HG03103 (cell line): Measurements from ENCODE around the gene HS1BP3.

Experiments used
- ATAC-seq: cut with Tn5 transposase; IDR thresholded peaks from one replicate; pipeline ENCODE4 v1.9.1; 2021; ENCODE audit warnings: low read depth; ENCODE audit not compliant: unreplicated experiment

HS1BP3 gene

DNA sequence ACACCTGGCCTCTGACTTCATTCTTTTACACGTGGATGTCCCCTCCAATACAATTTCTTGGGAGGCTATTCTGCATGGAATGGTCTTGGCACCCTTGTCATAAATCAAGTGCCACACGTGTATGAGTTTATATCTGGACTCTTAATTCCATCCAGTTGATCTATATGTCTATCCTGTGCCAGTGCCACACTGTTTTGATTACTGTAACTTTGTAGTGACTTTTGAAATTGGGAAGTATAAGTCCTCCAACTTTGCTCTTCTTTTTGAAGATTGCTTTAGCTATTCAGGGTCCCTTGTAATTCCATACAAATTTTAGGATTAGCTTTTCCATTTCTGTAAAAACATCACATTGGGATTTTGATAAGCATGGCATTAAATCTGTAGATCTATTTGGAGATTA lies 43.5 kb downstream of the HS1BP3 start:
- ATAC-seq: no peak

DNA sequence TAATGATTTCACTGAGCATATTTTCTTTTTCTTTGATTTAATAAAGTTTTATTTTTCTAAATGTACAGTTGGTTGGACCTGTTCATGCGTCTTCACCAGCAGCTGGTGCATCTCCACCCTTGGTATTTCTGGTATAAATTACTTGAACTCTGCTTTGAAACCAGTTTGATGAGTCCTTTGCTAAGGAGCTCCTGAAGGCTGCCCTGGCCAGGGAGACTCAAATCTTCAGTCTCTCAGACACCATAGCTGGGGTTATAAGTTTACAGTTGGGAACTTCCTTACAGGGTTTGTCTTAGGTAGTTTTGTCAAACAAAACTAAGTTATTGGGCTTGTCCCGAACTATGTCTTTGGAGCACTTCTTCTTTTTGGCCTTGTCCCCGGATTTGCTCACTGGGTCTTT lies 44.7 kb downstream of the HS1BP3 start:
- no peak for ATAC-seq

DNA sequence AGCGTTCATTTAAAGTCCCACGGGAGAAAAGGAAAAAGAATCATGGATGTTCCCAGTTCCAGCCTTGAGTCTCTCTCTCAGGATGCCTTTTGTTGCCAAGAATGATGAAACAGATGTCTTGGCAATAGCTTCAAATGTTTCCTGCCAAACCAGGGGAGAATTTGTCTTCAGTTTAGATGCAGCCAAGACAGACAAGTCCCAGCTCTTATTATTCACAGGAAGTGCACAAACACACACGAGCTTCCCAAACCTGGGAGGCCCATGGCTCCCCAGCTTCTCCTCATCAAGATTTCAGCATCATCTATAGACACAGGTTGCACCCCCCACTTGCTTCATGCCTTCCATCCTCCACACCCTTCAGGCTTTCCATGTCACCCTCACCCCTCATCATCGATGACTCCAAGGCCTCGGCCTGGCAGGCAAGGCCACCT lies 45.9 kb downstream of the HS1BP3 start:
- no peak for ATAC-seq

DNA sequence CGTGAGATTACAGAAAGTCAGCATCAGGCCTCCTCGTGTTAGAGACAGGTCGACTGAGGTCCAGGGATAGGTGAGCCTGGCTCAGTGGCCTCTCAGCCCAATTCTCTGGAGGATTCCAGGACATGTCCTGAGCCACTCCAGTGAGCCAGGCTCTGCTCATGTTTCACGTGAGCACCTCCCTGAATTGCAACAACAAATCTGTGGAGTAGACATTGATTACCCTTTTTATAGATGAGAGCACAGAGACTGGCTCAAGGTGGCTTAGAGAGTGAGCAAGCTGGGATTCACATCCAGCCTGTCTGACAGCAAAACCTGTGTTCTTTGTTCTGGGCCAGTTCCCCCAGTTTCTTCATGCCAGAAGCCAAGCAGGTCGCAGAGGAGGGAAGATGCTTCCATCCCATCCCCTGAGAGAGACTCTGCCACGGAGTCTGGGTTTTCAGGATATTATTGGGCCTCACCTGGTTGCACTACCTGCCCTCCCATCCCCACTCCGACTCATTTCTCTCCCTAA lies 46.4 kb downstream of the HS1BP3 start:
- ATAC-seq: no peak

DNA sequence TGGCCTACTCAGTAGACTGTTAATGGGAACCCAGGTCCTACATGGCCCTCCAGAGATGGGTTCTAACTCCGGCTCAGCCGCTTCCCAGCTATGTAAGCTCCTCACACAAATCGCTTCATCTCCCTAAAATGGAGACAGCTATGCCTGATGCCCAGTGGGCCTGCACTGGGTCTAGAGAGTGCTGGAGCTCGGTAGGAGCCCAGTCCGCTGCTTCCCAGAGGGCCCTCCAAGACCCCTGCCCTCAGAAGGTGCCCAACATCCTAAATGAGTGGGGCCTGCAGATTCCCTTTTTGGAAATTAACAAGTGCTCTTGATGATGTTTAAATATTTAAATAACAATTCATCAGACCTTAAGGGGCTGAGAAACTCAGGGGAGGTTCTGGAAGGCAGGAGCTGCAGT lies 47.1 kb downstream of the HS1BP3 start:
- ATAC-seq: no peak

DNA sequence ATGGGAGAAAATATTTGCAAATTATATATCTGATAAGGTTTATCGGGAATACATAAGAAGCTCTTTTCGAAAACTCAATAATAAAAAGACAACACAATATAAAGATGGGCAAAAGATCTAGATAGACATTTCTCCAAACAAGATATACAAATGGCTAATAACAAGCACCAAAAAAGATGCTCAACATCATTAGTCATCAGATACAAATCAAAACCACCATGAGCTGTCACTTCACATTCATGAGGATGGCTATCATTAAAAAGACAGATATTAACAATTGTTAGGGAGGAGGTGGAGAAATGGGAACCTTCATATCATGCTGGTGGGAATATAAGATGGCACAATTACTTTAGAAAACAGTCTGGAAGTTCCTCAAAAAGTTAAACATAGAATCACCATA lies 48.1 kb downstream of the HS1BP3 start:
- no peak for ATAC-seq

DNA sequence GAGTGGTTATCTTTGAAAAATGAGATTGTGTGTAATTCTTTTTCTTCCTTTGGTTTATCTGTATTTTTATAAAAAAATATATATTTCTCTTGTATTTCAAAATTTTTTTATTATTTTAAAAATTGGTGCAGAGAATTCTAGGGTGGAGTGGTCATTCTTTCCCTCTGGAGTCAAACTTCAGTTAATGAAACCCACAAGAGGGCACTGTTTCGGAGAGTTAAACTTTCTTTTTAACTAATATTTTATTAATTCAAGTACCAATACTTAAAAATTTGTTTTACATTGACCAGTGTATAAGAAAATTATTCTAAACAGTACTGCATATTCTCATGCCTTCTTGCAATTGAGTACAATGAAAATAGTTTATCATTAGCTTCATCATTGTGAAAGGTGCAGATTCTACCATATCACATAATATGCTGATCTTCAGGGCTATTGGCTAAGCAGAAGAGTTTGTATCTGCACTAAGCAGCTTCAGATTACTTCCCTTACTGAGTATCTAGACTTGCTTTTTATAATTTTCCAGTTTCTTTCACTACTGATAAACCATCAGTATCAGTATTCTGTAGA lies 50.1 kb downstream of the HS1BP3 start:
- ATAC-seq: no peak

DNA sequence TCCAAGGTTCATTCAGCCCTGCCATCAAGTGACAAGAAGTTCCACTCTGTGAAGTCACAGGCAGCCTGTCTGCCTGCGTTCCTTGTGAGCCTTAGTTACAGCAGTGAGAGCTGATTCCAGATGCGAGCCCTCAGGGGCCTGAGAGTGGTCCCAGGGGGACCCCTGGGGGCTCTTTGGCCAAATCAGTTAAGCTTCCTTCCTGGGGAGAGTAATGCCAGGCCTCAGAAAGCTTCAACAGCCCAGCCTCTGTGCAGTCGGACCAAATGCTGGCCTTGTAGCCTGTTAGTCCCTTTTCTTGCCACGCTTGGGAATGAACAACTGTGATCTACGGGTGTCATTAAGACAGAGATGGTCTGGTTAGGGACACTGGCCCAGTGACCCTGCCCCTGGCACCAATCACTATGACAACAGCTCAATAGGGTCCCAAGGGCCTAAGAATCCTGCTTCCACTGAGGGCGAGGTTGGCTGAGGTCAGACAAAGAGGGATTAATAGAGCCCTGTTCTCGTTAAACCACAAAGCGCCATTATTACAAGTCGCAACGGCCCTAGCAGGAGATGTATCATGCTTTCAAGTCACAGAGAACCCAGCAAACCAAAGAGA lies 50.9 kb downstream of the HS1BP3 start:
- ATAC-seq: no peak

DNA sequence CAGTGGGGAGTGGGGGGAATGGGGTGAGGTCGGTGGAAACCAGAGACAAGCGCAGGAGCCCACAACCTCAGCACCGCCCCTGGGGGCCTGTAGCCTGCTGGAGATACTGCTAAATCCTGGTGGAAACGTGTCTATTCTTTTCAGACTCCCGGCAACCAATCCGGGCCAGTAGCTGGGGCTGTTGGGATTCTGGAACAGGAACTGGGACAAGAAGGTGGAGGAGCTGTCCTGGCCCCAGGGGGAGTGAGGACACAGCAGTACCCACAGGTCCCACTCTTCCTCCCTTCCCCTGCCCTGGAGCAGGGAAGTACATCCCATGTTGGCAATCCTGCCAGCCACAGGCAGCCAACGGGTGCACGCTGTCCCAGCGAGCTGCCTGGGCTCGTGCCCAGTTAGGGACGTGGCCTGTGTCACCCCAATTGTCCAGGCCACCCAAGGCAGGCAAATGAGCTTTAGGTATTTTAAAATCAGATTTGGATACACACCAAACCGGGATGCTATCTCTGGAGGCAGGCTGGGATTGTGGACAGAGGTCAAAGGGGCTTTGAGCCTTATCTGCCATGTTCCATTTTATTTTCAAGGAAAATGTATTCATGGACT lies 51.8 kb downstream of the HS1BP3 start:
- ATAC-seq: no peak

DNA sequence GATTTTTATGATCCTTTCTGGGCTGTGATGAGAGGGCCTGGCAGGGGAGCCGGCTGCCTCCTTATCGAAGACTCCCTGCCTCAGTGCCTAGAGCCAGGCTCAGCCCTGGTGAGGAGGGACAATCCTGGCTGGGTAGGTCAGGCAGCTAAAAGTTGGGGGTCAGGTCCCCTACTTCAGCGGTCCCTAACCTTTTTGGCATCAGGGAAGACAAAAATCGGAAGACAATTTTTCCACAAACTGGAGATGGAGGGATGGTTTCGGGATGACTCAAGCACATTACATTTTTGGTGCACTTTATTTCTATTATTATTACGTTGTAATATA lies 53.1 kb downstream of the HS1BP3 start:
- no peak for ATAC-seq

DNA sequence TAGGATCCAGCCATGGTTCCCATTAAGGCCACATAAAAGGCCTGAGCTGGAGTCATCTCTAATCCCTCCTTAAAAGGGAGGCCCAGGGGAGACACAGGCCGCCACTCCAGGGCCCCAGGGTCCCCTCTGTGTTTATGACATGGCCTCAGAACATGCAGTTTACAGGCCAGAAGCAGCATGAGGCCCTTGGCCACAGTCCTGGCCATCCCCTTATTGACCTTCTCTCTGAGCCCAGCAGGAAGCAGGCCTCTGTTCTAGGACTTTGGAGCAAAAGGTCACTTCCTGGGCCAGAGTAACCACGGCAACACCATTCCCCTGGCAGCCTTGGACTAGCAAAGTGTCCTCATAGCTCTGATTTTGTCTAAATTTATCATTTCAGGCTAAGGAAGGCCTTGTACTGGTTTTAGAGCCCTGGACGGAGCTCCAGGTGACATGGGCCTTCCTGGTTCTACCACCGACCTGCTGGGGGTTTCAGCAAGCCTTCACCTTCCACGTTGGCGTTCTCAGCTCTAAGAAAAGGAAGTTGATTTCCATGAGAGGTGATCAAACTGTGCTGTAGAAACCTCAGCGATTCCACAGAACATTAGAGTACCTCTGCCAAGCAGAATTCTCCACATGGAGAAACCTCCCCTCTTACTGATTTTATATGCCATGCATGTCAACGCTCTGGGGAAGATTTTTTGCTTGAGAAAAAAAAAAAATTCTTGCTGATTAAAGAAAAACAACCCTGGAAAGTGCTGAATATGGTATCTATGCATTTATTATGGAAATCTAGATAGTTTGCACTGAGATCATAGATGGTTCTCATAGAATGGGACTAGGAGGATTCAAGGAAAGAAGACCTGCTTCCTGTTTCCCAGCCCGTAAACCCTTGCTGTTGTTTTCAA lies 53.7 kb downstream of the HS1BP3 start:
- no peak for ATAC-seq

DNA sequence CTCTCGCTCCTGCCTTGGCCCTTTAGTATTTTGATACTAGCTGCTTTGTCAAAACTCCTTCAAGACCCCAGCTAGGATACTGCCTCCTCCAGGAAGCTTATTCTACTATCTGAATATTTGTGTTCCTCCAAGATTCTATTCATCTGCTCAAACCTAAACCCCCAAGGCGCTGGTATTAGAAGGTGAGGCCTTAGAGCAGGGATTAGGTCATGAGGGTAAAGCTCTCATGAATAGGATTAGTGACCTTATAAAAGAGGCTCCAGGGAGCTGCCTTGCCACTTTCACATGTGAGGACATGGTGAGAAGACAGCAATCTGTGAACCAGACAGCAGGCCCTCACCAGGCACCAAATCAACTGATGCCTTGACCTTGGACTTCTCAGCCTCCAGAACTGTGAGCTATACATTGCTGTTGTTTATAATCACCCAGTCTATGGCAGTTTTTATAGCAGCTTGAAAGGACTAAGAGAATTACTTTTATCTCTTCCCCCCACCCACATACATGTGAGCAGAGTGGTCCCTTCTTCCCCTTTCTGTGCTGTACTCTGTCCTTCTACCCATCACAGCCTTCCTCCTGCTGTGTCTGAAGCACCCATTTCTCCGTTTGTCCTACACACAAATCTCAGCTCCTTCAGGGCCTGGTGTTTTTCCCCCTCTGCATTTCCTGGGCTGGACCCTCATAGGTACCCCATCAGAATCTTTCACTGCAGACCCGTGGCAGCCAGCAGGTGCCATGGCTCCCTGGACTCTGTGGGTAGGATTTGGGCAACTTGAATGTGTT lies 54.5 kb downstream of the HS1BP3 start:
- ATAC-seq: peak; percentile 1

DNA sequence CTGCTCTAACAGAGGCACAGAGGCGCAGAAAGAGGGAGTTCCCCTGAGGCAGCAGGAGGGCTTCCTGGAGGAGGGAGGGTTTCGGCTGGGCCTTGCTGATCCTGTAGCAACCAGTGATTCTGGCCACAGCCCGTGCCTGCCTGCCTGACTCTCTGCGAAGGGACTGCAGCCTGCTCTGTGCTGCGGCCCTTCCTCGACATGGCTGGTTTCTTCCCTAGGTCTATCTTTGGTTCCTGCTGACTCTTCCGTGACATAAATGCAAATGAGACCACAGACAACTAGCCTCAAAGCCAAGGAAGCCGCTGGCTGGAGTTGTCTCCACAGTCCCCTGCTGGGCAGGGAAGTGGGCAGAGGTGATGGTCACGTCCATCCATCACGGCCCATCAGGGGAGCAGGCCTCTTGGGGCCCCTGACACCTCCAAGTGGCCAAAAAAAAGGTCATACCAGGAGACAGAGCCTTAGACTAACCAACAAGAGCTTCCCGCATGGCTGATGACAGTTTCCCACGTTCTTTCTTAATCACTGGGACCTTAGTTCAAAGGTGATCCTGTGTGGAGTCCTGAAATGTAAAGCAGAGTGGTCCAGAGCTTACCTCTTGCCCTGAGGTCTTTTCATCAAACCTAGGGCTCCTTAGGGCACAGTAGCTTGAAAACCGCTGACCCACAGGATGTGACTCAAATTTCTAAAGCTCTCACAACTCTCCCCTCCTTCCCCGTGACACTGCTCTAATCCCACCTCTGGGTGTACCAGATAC lies 55.3 kb downstream of the HS1BP3 start:
- peak; percentile 86 for ATAC-seq

DNA sequence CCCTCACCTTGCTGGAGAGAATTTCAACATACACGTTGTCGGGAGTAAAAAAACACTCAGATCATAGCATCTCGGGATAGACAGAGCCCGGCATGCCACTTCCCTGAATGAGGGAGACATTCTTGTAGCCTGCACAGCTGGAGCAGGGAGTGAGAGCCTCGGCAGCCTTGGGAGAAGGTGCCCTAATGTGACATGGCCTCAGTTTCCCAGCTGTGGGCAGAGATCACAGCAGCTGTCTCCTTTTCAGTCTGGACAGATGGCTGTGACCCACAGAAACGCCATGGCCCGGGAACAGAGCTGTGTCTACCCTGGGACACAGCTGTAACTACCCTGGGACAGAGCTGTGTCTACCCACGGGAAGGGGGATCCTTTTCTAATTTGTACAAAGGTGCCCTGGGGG lies 55.9 kb downstream of the HS1BP3 start:
- no peak for ATAC-seq

DNA sequence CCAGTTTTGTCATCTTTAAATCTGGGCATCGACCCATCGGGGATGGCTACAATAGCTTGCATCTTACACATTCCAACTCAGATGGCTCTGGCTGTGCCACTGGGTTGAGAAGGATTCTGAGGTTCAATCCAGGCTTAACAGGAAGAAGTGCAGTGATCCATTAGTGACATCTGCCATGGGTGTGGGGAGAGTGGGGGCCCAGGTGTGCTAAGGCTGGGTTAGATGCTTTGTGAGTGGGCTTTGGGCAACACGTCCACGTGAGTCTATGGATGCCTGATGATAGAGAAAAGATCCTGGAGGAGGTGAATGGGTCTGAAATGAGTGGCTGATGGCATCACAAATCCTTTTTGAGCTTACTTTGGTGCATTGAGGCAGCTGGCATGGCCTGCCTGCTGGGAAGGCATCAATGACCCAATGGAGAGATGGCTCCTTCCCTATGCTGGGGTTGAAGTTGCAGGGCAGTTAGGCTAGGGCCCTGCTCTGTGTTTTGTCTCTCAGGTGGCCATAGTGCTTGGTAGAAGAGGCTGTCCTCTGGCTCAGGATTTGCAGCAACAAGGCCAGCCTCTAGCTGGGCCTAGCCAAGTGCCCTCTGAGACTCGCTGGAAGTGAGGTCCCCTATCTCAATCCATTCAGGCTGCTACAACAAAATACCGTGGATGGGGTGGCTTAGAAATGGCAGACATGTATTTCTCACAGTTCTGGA lies 56.7 kb downstream of the HS1BP3 start:
- no peak for ATAC-seq

DNA sequence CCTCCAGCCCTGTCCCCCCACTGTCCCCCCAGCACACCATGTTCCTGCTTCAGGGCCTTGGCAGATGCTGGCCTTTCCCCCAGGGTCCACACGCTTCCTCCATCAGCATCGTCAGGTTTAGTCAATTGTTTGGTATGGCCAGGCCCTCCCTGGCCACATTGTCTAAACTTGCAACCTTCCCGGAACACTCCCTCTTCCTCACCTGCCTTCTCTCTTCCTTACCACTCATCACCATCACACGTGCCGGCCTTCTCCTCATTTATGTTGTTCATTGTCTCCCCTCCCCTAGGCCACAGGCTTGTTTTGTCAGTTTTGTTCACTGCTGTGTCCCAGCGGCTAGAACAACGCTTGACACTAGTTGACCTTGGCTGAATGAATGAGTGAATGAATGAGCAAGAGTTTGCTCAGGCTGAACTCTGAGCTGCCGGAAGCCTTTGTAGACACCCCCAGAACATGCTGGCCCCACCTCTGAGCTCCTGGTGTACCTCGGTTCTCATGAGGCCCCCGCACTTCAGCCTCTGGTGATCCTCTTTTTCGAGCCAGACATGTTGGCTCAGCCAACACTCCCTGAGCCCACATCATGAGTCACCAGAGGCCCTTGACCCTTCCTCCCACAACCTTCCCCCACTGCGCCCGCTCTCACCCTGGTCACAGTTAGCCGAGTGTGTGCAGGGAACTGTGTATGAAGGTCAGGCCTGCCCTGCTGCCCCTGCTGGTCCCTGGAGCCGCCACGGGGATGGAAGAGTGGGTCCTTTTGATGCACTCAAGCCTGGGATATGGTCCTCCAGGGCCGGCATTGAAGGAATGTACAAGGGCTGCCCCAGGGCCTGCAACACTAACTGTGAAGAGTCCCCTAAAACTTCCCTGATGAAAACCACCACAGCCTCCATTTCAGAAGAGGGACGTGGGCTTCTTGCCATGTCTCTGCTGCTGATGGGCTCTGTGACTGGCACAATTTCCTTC lies 57.5 kb downstream of the HS1BP3 start:
- no peak for ATAC-seq

DNA sequence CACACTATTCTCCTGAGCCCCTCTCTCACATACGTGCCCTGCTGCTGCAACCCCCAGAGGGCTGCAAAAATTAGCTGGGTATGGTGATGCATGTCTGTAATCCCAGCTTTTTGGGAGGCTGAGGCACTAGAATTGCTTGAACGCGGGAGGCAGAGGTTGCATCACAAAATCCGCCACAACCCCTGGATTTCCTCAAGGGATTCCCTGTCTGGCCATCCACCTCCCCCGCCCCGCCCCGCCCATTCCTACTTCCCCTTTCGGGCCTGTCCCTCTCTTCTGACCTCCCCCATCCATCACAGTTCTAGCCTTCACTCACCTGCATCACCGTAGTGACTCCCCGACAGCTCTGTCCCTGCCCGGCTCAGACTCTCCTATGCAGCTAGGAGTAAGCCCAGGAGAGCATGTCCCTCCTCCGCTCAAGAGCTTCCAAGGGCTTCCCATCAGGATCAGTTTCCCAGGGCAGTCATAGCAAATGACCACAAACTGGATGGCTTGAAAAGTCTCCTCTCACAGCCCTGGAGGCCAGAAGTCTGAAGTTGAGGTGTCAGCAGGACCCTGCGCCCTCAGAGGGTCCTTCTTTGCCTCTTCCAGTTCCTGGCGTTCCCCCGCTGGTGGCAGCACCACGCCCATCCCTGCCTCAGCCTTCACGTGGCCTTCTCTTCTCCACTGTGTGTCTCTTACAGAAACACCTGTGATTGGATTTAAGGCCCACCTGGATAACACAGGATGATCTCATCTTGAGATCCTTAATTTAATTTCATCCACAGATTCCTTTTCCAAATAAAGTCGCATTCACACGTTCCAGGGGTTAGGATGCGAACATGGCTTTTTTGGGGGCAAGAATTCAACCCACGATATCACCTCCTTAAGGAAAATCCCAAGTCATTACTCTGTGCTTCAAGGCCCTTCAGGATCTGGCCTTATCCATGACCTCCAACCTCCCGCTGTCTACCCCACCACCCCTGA lies 58.5 kb downstream of the HS1BP3 start:
- no peak for ATAC-seq
